ENCODE measurements around the gene B3GALT6. TPM values are rescaled to one million over a fixed set of nuclear protein-coding genes. Genes with fewer than 3 reads are reported as not detected.

B3GALT6 gene
- total RNA-seq (10 to 100 TPM in 4 of 5 donors, 1 to 10 TPM in 1; 10.0 to 30.4 (median 25.1) TPM), total RNA-seq (16.5 to 112 (median 32.8) reads per million in 29 experiments)
- 12.6 TPM for total RNA-seq (2013)

- peak within 1 kb of the TSS; percentile 55 for H3K27ac ChIP-seq (ENCODE audit: low read length)
- WGBS (ENCODE audit: insufficient coverage), result 8% methylated on average over 100 of the region's 100 CpGs
- CTCF ChIA-PET, result no interaction called here
- H3K4me1 Mint-ChIP-seq, result peaks cover 32 to 38% (median 36%) of the 10 kb centered on the region in 3 donors
- H3K4me1 ChIP-seq (ENCODE audit: control insufficient read depth in 1 of 2, extremely low read depth in 1 of 2, insufficient read depth in 2 of 2, low read length in 2 of 2), result peaks cover 19 to 58% of the 10 kb centered on the region in 2 experiments
- H3K27me3 ChIP-seq (replicated peaks in 1 of 2; ENCODE audit: control insufficient read depth in 2 of 2, extremely low read depth in 1 of 2, insufficient read depth in 2 of 2, low read length in 1 of 2), result no peaks in the 10 kb centered on the region
- H3K4me3 ChIP-seq (ENCODE audit: control insufficient read depth in 1 of 2, extremely low read depth in 1 of 2, low read length in 1 of 2), result peak within 1 kb of the TSS; percentile 90 to 97
- no peaks in the 10 kb centered on the region for H3K9me3 Mint-ChIP-seq
- DNase-seq (no peak), ATAC-seq (replicated peaks in 1 of 4) (no peak)
- POLR2A ChIA-PET, result interaction anchor here in 1 of 2 donors (0.6 kb wide), 1 partner anchor 62 kb away, joined by 3 read pairs; no protein-coding TSS in a partner anchor
- H3K27ac Mint-ChIP-seq, result peak within 1 kb of the TSS; percentile 77 to 87
- H3K36me3 ChIP-seq (ENCODE audit: control insufficient read depth in 2 of 2, extremely low read depth in 1 of 2, insufficient read depth in 1 of 2, low read length in 1 of 2), result peaks cover 18 to 29% of the 10 kb centered on the region in 2 donors
- H3K9me3 ChIP-seq, result no peaks in the 10 kb centered on the region
- H3K27me3 Mint-ChIP-seq, result no peaks in the 10 kb centered on the region
- peaks cover 11% of the 10 kb centered on the region for H3K36me3 Mint-ChIP-seq
- H3K4me3 Mint-ChIP-seq, result peak within 1 kb of the TSS; percentile 88 to 92 (median 88)
Measured at GRCh38 chr1:1232208-1232795, at the start of gene B3GALT6. B3GALT6 (plus strand) TSS chr1:1232237; CDS start chr1:1232279, 42 bp downstream.

- Mint-ChIP-seq H3K27me3 (peaks cover 8 to 9% of the 10 kb centered on the region in 2 donors), H3K27ac (no peak overlapping the region), H3K4me1 (peaks cover 0 to 11% (median 5%) of the 10 kb centered on the region in 3 donors), H3K9me3 (no peaks in the 10 kb centered on the region), H3K36me3 (no peaks in the 10 kb centered on the region), H3K4me3 (no peak overlapping the region)
- H3K36me3 ChIP-seq (ENCODE audit: control insufficient read depth in 2 of 2, extremely low read depth in 1 of 2, insufficient read depth in 1 of 2, low read length in 1 of 2), result no peaks in the 10 kb centered on the region
- H3K27ac ChIP-seq (ENCODE audit: low read length), result no peak overlapping the region
- H3K4me3 ChIP-seq (ENCODE audit: control insufficient read depth in 1 of 2, extremely low read depth in 1 of 2, low read length in 1 of 2), result no peak overlapping the region
- ChIA-PET POLR2A (no interaction called here), CTCF (no interaction called here)
- H3K9me3 ChIP-seq, result no peaks in the 10 kb centered on the region
- H3K27me3 ChIP-seq (replicated peaks in 1 of 2; ENCODE audit: control insufficient read depth in 2 of 2, extremely low read depth in 1 of 2, insufficient read depth in 2 of 2, low read length in 1 of 2), result peaks cover 0 to 39% of the 10 kb centered on the region in 2 experiments
- 30% methylated on average over 32 of the region's 39 CpGs for WGBS (ENCODE audit: insufficient coverage)
- DNase-seq (peak in 1 of 35 experiments; percentile 1), ATAC-seq (replicated peaks in 1 of 4) (peak in 2 of 4 experiments; percentile 14 to 35)
- H3K4me1 ChIP-seq (ENCODE audit: control insufficient read depth in 1 of 2, extremely low read depth in 1 of 2, insufficient read depth in 2 of 2, low read length in 2 of 2), result peaks cover 2 to 14% of the 10 kb centered on the region in 2 experiments
Measured at GRCh38 chr1:1182491-1183220, 49.4 kb upstream of the B3GALT6 start.

GRCh38 chr1:1183221-1183747 lies 48.8 kb upstream of the B3GALT6 start:
- Histone ChIP-seq H3K4me1 (ENCODE audit: control insufficient read depth in 1 of 2, extremely low read depth in 1 of 2, insufficient read depth in 2 of 2, low read length in 2 of 2) (peaks cover 2 to 14% of the 10 kb centered on the region in 2 experiments), H3K36me3 (ENCODE audit: control insufficient read depth in 2 of 2, extremely low read depth in 1 of 2, insufficient read depth in 1 of 2, low read length in 1 of 2) (no peaks in the 10 kb centered on the region), H3K4me3 (ENCODE audit: control insufficient read depth in 1 of 2, extremely low read depth in 1 of 2, low read length in 1 of 2) (no peak overlapping the region), H3K27ac (ENCODE audit: low read length) (no peak overlapping the region), H3K27me3 (replicated peaks in 1 of 2; ENCODE audit: control insufficient read depth in 2 of 2, extremely low read depth in 1 of 2, insufficient read depth in 2 of 2, low read length in 1 of 2) (peaks cover 0 to 35% of the 10 kb centered on the region in 2 experiments), H3K9me3 (no peaks in the 10 kb centered on the region)
- ChIA-PET CTCF (no interaction called here), POLR2A (no interaction called here)
- 66% methylated on average over 18 of the region's 21 CpGs for WGBS (ENCODE audit: insufficient coverage)
- H3K27me3 Mint-ChIP-seq, result peaks cover 8 to 9% of the 10 kb centered on the region in 2 donors
- no peak overlapping the region for H3K27ac Mint-ChIP-seq
- peak in 1 of 35 experiments; percentile 1 for DNase-seq
- no peak for ATAC-seq (replicated peaks in 1 of 4)
- H3K4me3 Mint-ChIP-seq, result no peak overlapping the region
- H3K4me1 Mint-ChIP-seq, result peaks cover 0 to 11% (median 5%) of the 10 kb centered on the region in 3 donors
- no peaks in the 10 kb centered on the region for H3K36me3 Mint-ChIP-seq
- H3K9me3 Mint-ChIP-seq, result no peaks in the 10 kb centered on the region

GRCh38 chr1:1183833-1184775 lies 47.9 kb upstream of the B3GALT6 start:
- Mint-ChIP-seq H3K9me3 (no peaks in the 10 kb centered on the region), H3K27ac (no peak overlapping the region), H3K4me1 (peaks cover 0 to 11% (median 5%) of the 10 kb centered on the region in 3 donors), H3K36me3 (no peaks in the 10 kb centered on the region), H3K27me3 (peaks cover 8 to 9% of the 10 kb centered on the region in 2 donors), H3K4me3 (no peak overlapping the region)
- H3K27me3 ChIP-seq (replicated peaks in 1 of 2; ENCODE audit: control insufficient read depth in 2 of 2, extremely low read depth in 1 of 2, insufficient read depth in 2 of 2, low read length in 1 of 2), result peaks cover 0 to 32% of the 10 kb centered on the region in 2 experiments
- peaks cover 2 to 14% of the 10 kb centered on the region in 2 experiments for H3K4me1 ChIP-seq (ENCODE audit: control insufficient read depth in 1 of 2, extremely low read depth in 1 of 2, insufficient read depth in 2 of 2, low read length in 2 of 2)
- no peak overlapping the region for H3K4me3 ChIP-seq (ENCODE audit: control insufficient read depth in 1 of 2, extremely low read depth in 1 of 2, low read length in 1 of 2)
- 98% methylated on average over 18 of the region's 33 CpGs for WGBS (ENCODE audit: insufficient coverage)
- no peaks in the 10 kb centered on the region for H3K9me3 ChIP-seq
- ChIA-PET POLR2A (no interaction called here), CTCF (no interaction called here)
- H3K27ac ChIP-seq (ENCODE audit: low read length), result no peak overlapping the region
- ATAC-seq (replicated peaks in 1 of 4), result no peak
- H3K36me3 ChIP-seq (ENCODE audit: control insufficient read depth in 2 of 2, extremely low read depth in 1 of 2, insufficient read depth in 1 of 2, low read length in 1 of 2), result no peaks in the 10 kb centered on the region
- DNase-seq, result peak in 1 of 35 experiments; percentile 0

GRCh38 chr1:1185101-1185765 lies 46.8 kb upstream of the B3GALT6 start:
- ChIA-PET CTCF (no interaction called here), POLR2A (no interaction called here)
- H3K27ac ChIP-seq (ENCODE audit: low read length), result no peak overlapping the region
- H3K4me3 Mint-ChIP-seq, result no peak overlapping the region
- H3K4me1 ChIP-seq (ENCODE audit: control insufficient read depth in 1 of 2, extremely low read depth in 1 of 2, insufficient read depth in 2 of 2, low read length in 2 of 2), result peaks cover 2 to 14% of the 10 kb centered on the region in 2 experiments
- no peak overlapping the region for H3K4me3 ChIP-seq (ENCODE audit: control insufficient read depth in 1 of 2, extremely low read depth in 1 of 2, low read length in 1 of 2)
- 87% methylated on average over 28 of the region's 31 CpGs for WGBS (ENCODE audit: insufficient coverage)
- H3K36me3 Mint-ChIP-seq, result no peaks in the 10 kb centered on the region
- no peaks in the 10 kb centered on the region for H3K36me3 ChIP-seq (ENCODE audit: control insufficient read depth in 2 of 2, extremely low read depth in 1 of 2, insufficient read depth in 1 of 2, low read length in 1 of 2)
- peaks cover 8 to 9% of the 10 kb centered on the region in 2 donors for H3K27me3 Mint-ChIP-seq
- no peaks in the 10 kb centered on the region for H3K9me3 Mint-ChIP-seq
- ATAC-seq (replicated peaks in 1 of 4) (no peak), DNase-seq (peak in 1 of 35 experiments; percentile 0)
- H3K9me3 ChIP-seq, result no peaks in the 10 kb centered on the region
- no peak overlapping the region for H3K27ac Mint-ChIP-seq
- peaks cover 0 to 11% (median 5%) of the 10 kb centered on the region in 3 donors for H3K4me1 Mint-ChIP-seq
- H3K27me3 ChIP-seq (replicated peaks in 1 of 2; ENCODE audit: control insufficient read depth in 2 of 2, extremely low read depth in 1 of 2, insufficient read depth in 2 of 2, low read length in 1 of 2), result peaks cover 0 to 30% of the 10 kb centered on the region in 2 experiments

All from T-cell (primary cell).